DND-41 (cell line): ENCODE measurements around the gene ABHD6.
A peak's percentile ranks its signal among the peaks of the same experiment; 100 is the strongest.

Experiments
- ATAC-seq: fragments of 200-7000 bp; cut with Tn5 transposase; 3 replicates; pipeline ENCODE4 v1.9.1; 2021; ENCODE audit warnings: low read depth; ENCODE audit not compliant: insufficient read depth
- DNase-seq: peaks from one replicate; pipeline ENCODE4 v3.0.0-alpha.2; 2020
- H2AFZ ChIP-seq: 2 replicates; pipeline ENCODE4 v1.6.0; 2012; ENCODE audit warnings: low read depth, low read length
- H3K27ac ChIP-seq: 2 replicates; pipeline ENCODE4 v1.5.1; 2012; ENCODE audit warnings: low read length, inconsistent platforms
- H3K27me3 ChIP-seq: fragments of 200-600 bp; sonication (generic); 2 replicates; pipeline ENCODE4 v1.6.0; 2012; ENCODE audit warnings: low read length, mild to moderate bottlenecking, inconsistent platforms; ENCODE audit not compliant: insufficient read depth, poor library complexity
- H3K36me3 ChIP-seq: 2 replicates; pipeline ENCODE4 v1.5.1; 2012; ENCODE audit warnings: low read length, inconsistent platforms; ENCODE audit not compliant: insufficient read depth
- H3K4me1 ChIP-seq: 2 replicates; pipeline ENCODE4 v1.5.1; 2012; ENCODE audit warnings: mild to moderate bottlenecking, low read length; ENCODE audit not compliant: insufficient read depth
- H3K4me2 ChIP-seq: 2 replicates; pipeline ENCODE4 v1.6.0; 2012; ENCODE audit warnings: mild to moderate bottlenecking, moderate library complexity, low read length, inconsistent platforms; ENCODE audit not compliant: insufficient read depth
- H3K4me3 ChIP-seq, 2 experiments: fragments of 200-600 bp in 1 of 2; shearing (Covaris generic) in 1 of 2; 2 replicates each; pipeline ENCODE4 v1.5.1; 2012 to 2016; ENCODE audit warnings: inconsistent platforms in 2 of 2, low read length in 2 of 2, mild to moderate bottlenecking in 2 of 2, low read depth in 1 of 2, moderate library complexity in 1 of 2
- H3K79me2 ChIP-seq: 2 replicates; pipeline ENCODE4 v1.6.0; 2012; ENCODE audit warnings: low read length, inconsistent platforms; ENCODE audit not compliant: insufficient read depth
- H3K9ac ChIP-seq: 2 replicates; pipeline ENCODE4 v1.6.0; 2012; ENCODE audit warnings: low read depth, mild to moderate bottlenecking, inconsistent platforms, low read length, moderate library complexity
- H3K9me3 ChIP-seq: 2 replicates; pipeline ENCODE4 v1.5.1; 2012; ENCODE audit warnings: low read length, moderate library complexity, mild to moderate bottlenecking, inconsistent platforms; ENCODE audit not compliant: insufficient read depth, severe bottlenecking
- H4K20me1 ChIP-seq: 2 replicates; pipeline ENCODE4 v1.6.0; 2012; ENCODE audit warnings: low read length; ENCODE audit not compliant: insufficient read depth
- EZH2 ChIP-seq: IDR thresholded peaks from 3 replicates; pipeline ENCODE4 v1.6.1; 2012; ENCODE audit warnings: borderline replicate concordance, low read depth, mild to moderate bottlenecking, moderate library complexity, low read length, inconsistent platforms; ENCODE audit not compliant: severe bottlenecking
- TF ChIP-seq, protein P1 (sequence below): IDR thresholded peaks from 2 replicates; pipeline ENCODE4 v1.5.1; 2012; ENCODE audit warnings: borderline replicate concordance, low read length, moderate library complexity, mild to moderate bottlenecking; ENCODE audit not compliant: poor library complexity, severe bottlenecking; ENCODE audit errors: extremely low read depth

ABHD6 gene, protein sequence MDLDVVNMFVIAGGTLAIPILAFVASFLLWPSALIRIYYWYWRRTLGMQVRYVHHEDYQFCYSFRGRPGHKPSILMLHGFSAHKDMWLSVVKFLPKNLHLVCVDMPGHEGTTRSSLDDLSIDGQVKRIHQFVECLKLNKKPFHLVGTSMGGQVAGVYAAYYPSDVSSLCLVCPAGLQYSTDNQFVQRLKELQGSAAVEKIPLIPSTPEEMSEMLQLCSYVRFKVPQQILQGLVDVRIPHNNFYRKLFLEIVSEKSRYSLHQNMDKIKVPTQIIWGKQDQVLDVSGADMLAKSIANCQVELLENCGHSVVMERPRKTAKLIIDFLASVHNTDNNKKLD

DNA sequence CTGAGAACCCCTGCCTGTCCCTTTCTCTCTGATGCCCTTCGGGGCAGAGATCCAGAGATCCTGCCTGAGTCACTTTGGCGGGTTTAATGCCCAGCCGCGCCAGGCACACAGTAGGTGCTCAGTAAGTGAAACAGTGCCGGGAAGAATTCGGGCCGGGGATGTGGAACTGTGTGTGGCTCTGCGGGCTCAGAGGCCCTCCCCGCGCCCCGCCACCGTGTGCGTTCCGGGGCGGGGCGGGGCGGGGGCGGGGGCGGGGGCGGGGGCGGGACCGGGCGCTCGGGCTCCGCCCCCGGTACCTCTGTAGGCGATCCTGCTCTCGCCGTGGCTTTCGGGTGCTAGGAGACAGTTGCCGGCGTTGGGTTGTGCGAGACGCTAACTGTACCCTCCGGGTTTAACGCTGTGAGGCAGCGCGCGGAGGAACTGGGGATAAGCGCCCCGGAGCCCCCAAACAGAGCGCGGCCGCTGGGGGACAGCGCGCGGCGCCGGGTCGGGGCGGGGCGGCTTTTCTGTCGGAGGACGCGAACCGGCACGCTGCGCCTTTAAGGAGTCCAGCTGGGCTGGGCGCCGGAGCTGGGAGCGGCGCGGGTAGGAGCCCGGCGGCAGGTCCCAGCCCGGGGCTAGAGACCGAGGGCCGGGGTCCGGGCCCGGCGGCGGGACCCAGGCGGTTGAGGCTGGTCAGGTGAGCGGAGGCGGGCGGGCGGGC is at the start of gene ABHD6:
TSS of gene ABHD6 (plus strand) at position 555 of the 703 bp plus-strand sequence. CDS start 18,795 bp downstream, outside the sequence.
- ATAC-seq (peak; percentile 81), DNase-seq (peak; percentile 81)
- no peak for TF ChIP-seq EZH2
- TF ChIP-seq, protein P1, sequence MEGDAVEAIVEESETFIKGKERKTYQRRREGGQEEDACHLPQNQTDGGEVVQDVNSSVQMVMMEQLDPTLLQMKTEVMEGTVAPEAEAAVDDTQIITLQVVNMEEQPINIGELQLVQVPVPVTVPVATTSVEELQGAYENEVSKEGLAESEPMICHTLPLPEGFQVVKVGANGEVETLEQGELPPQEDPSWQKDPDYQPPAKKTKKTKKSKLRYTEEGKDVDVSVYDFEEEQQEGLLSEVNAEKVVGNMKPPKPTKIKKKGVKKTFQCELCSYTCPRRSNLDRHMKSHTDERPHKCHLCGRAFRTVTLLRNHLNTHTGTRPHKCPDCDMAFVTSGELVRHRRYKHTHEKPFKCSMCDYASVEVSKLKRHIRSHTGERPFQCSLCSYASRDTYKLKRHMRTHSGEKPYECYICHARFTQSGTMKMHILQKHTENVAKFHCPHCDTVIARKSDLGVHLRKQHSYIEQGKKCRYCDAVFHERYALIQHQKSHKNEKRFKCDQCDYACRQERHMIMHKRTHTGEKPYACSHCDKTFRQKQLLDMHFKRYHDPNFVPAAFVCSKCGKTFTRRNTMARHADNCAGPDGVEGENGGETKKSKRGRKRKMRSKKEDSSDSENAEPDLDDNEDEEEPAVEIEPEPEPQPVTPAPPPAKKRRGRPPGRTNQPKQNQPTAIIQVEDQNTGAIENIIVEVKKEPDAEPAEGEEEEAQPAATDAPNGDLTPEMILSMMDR, result peak; percentile 45
- peak within 1 kb of the TSS; percentile 91 for H3K4me2 ChIP-seq
- H3K36me3 ChIP-seq, result no peaks in the 10 kb centered on the region
- H3K9ac ChIP-seq, result peak within 1 kb of the TSS; percentile 64
- no peaks in the 10 kb centered on the region for H3K9me3 ChIP-seq
- peak within 1 kb of the TSS; percentile 11; the same call in 1 of the 2 replicates for H3K27ac ChIP-seq
- peak within 1 kb of the TSS; percentile 85 for H2AFZ ChIP-seq
- H3K27me3 ChIP-seq, result peaks cover 30% of the 10 kb centered on the region
- no peaks in the 10 kb centered on the region for H3K79me2 ChIP-seq
- H3K4me3 ChIP-seq, result peak within 1 kb of the TSS; percentile 50 to 86; a peak in 3 of 4 replicates
- H4K20me1 ChIP-seq, result peaks cover 11% of the 10 kb centered on the region; the same call in 1 of the 2 replicates
- H3K4me1 ChIP-seq, result peaks cover 19% of the 10 kb centered on the region

DNA sequence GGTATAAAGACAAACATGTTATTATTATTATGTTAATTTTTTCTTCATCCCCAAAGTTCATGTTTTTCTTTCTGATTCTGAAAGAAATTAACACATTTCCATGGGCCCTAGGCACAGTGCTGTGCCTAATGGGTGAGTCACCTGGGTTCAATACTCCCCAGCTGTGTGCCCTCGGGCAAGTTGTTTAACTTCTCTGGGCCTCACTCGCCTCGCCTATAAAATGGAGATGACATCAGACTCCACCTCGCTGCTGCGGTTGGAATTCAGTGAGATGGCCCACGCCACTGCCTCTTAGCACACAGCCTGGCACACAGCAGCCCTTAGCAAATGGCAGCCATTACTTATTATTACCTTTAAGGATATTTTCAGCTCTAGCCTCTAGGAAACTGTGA is 49.4 kb upstream of the ABHD6 start:
- peaks cover 6% of the 10 kb centered on the region for H3K27me3 ChIP-seq
- H3K36me3 ChIP-seq, result no peaks in the 10 kb centered on the region
- no peak overlapping the region for H3K27ac ChIP-seq
- TF ChIP-seq, protein P1, result no peak
- no peak for TF ChIP-seq EZH2
- no peak overlapping the region for H3K4me2 ChIP-seq
- no peak overlapping the region for H3K9ac ChIP-seq
- H3K4me1 ChIP-seq, result no peaks in the 10 kb centered on the region
- DNase-seq, result no peak
- no peak overlapping the region for H3K4me3 ChIP-seq
- no peaks in the 10 kb centered on the region for H3K9me3 ChIP-seq
- no peaks in the 10 kb centered on the region for H3K79me2 ChIP-seq
- ATAC-seq, result peak; percentile 17; the same call in 1 of the 3 replicates
- no peaks in the 10 kb centered on the region for H4K20me1 ChIP-seq
- no peak overlapping the region for H2AFZ ChIP-seq

DNA sequence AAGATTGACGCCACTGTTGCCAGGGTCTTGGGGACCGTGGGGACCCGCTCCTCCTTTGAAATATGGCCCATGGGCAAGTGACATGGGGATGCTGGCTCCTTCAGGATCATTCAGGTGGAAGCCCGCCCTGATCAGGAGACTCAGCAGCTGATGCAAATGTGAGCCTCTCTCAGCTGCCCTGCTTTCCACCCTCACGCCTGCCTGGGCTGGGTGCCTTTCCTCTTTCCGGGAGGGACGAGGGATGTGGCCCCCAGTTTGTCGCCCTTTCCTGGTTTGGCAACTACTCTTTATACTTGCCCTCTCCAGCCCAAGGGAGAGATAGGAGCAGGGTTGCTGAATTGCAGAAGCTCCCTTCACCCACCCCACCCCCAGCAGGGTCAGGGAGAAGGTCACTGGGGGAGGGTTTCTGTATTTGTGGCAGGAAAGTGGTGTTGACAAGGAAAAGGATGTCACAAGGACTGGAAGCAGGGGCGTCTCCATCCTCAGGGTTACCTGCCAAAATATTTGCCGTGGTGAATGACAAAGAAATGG is 48.6 kb upstream of the ABHD6 start:
- no peaks in the 10 kb centered on the region for H4K20me1 ChIP-seq
- no peaks in the 10 kb centered on the region for H3K4me1 ChIP-seq
- H3K4me3 ChIP-seq, result no peak overlapping the region
- TF ChIP-seq, protein P1, result no peak
- no peak for TF ChIP-seq EZH2
- no peak overlapping the region for H3K9ac ChIP-seq
- H3K27me3 ChIP-seq, result peaks cover 6% of the 10 kb centered on the region
- no peak overlapping the region for H3K4me2 ChIP-seq
- H2AFZ ChIP-seq, result no peak overlapping the region
- no peaks in the 10 kb centered on the region for H3K36me3 ChIP-seq
- H3K9me3 ChIP-seq, result no peaks in the 10 kb centered on the region
- H3K27ac ChIP-seq, result no peak overlapping the region
- no peaks in the 10 kb centered on the region for H3K79me2 ChIP-seq
- no peak for ATAC-seq
- no peak for DNase-seq
